GM21528 (cell line): ENCODE results near the gene DAB2IP.

Experiments used
- ATAC-seq: cut with Tn5 transposase; IDR thresholded peaks from one replicate; pipeline ENCODE4 v1.9.1; 2021; ENCODE audit warnings: mild to moderate bottlenecking, moderate library complexity; ENCODE audit not compliant: unreplicated experiment, low FRiP score

Gene DAB2IP

DNA sequence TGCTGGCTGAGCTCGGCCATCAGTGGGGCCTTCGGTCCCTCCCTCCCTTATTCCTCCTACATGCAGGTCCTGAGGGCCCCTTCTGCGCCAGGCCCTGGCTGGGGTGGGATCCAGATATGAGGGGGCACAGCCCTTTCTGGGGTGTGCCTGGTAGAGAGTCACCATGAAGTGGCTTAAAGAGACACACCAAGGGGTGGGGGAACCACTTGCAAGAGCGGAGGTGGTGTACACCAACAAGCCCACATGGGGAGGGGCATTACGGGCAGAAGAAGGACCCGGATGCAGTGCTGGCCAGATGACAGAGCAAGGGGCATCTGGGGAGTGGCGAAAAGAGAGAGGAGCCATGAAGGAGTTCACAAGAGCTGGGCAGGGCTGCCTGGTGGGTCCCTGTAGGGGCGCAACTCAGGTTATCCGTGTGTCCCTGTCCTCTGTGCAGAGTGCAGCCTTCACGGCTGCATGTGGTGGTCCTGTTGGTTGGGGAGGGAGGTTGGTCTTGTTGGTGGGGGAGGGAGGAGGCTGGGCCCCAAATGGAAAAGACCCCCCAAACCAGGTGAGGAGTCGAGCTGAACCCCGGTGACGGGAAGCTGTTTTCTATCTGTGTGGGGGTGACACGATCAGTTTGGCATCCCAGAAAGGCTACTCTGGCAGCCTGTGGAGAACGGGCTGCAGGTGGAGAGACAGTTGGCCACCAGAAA lies 158.1 kb downstream of the DAB2IP start:
- ATAC-seq = no peak

DNA sequence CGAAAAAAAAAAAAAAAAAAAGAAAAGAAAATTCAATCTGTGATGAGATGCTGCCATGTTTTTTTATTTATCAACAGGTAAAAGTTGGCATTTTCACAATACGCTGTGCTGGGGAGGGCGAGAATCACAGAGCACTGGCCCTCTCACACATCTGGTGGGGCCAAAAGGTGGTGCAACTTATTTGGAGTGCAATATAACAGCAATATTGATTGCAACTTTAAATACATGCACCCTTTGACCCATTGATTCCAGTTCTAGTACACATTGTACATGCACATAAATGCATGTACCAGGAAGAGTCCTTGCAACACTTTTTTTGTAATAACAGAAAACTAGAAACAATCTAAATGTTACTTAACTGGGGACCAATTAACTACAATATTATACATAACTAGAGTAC lies 159.1 kb downstream of the DAB2IP start:
- no peak for ATAC-seq

DNA sequence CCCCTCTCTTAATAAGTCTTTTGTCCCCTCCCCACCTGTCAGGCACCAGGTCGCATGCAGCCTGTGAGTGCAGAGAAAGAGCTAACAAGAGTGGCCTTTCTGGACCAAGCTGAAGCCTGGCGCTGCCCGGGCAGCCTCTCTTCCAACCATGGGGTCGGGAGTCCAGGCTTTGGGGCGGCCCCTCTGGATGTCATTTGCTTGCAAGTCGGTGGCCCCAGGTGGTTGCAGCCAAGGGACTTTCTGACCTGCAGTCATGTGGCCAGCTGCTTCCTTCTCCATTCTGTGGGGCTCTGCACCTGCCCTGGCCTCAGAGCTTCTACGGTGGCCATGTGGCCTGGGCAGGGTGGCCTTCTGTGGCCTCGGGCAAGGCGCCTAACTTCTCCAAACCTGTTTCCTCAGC lies 159.7 kb downstream of the DAB2IP start:
- ATAC-seq = no peak

DNA sequence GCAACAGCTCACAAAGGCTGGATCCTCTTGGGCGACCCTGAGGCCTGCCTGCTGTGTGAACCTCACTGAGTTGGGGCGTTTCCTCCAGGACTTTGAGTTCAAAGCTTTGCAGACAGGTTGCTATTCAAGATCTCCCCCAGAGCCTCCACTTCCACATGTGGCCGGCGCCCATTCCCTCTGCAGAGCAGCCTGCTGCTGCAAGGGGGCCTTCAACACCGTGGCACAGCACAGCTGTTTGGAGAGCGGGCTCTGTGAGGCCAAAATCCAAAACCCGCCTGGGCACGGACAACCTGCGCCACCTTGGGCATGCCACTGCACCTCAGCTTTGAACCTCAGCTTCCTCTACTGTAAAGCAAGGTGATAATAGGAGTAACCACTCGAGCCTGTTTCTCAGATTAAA lies 160.3 kb downstream of the DAB2IP start:
- no peak for ATAC-seq

DNA sequence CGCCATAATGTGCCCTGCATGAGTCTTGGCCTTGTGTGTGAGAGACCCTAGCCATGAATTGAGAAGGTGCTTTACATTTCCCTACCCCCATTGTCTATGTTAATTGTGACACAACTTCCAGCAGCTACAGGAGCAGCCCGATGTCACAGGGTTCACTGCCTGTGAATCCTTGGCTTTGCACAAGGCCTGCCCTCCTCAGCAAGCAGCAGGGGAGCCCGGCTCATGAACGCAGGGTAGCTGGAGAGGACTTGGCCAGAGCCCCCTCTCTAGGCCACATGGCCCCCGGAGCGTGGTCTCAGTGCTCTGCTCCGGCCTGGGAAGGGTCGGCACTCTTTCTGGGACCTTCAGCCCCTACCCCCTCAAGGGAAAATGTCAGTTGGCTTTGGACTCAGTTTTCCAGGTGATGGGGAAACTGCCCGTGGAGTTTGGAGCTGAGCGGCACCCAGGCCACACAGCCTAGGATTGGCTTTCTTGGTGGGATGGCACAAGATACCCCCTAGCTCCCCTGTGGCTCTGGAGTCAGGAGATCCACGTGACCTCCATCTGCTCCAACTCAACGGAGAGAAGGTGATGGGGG lies 160.8 kb downstream of the DAB2IP start:
- no peak for ATAC-seq

DNA sequence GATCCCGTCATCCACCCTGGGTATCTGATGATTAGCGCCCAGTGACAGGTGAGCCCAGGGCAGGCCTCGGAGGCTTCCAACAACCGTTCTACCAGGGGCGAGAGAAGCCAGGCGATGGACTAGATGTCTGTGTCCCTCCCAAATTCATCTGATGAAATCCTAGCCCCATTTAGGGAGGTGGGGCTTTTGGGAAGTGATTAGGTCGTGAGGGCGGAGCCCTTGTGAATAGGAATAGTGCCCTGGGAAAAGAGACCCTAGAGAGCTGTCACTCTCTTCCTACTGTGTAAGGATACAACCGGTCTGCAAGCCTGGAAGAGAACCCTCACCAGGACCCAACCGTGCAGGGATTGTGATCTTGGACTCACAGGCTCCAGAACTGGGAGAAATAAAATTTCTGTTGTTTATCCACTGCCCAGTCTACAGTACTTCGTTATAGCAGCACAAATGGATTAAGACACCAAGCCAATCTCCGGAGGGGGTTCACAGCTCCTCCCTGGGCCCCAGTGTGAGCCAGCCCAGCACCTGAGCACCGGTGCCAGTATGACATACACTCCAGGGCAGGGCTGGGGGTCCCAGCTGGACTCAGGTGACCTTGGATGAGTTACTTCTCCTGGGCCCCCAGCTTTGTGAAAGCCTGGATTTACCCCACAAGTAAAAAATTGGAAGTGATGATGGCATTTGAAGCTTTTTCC lies 162.2 kb downstream of the DAB2IP start:
- ATAC-seq = no peak

DNA sequence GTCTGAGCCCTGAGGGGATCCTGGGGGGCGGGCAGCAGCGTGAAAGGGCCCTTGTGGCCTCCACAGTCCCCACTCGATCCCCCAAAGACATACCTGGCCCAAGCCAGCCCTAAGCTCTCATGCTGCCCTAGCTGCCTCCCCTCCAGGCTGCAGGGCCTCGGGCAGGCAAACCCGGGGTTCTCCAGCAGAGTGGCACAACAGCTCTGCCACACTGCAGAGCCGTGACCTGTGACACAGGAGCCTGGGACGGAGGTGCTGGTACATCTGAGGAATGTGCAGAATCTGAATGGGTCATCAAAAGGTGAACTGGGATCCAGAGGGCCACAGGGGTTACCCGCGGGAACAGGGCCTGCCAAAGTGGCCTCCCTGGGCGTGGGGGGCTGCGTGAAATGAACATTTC lies 163.2 kb downstream of the DAB2IP start:
- no peak for ATAC-seq

DNA sequence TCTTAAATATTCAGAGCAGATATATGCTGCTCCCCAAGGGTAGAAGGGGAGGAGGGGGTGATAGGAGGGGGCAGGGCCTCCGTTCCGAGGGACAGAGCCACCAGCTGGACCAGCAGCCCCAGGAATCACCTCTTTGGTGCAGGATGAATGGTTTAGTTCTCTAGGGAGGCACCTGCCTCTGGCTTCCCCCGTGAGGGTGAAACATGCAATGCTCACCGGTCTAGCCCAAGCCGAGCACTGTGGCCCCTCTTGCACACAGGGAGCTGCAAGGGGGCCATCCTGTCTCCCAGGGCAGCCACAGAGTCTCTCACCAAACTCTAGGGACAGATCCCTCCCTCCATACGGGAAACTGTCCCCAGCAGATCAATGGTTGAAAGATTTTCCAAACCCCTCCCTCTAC lies 163.7 kb downstream of the DAB2IP start:
- no peak for ATAC-seq

DNA sequence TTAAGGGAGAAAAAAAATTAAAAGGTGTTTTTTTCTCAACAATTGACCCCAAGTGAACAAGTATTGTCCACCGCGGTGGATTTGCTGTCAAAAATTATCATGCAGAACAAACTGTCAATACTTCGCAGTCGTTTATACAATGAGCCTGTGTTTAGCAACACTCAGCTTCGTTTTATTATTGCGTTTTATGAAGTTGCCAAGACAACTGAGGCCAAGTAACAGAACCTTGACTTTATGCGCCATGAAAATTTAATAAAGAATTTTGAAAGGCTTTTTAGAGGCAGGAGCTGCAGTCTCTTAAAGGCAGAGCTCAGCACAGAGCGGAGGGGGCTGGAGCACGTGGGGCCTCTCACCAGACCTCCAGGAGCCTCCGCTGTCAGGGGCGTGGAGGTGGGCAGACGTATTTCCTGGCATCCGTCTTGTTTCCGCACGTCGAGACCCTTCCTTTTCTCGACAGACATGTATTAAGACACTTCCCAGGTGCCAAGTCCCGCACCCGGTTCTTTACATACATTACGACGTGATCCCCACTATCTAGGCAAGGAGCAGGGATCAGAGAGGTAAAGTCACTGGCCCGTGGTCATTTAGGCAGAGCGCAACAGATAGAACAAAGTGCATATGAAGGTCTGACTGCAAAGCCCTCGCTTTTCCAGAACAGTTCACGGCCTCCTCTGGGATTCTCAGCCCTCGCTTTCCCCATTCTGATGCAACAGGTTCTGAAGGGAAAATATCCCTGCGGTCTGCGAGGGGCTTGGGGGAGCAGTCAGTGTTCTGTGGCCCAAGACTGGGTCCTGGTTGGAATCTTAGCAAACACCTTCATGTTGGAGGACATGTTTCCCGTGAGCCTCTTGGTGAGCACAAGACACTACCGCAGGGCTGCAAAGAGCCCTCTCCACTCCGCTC lies 164.4 kb downstream of the DAB2IP start:
- no peak for ATAC-seq

DNA sequence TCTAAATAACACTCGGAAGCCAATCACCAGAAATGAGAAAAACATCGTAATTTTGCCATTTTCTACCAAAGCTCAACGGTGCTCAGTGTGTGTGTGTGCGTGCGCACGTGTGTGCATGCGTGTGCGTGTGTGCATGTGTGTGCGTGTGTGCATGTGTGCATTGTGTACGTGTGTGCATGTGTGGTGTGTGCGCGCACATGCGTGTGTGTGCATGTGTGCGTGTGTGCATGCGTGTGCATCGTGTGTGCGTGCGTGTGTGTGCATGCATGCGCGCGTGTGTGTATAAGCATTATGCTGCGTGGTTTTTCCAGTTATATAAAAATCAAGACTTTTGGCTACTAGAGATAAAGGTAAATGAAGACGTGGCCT lies 165.0 kb downstream of the DAB2IP start:
- no peak for ATAC-seq

DNA sequence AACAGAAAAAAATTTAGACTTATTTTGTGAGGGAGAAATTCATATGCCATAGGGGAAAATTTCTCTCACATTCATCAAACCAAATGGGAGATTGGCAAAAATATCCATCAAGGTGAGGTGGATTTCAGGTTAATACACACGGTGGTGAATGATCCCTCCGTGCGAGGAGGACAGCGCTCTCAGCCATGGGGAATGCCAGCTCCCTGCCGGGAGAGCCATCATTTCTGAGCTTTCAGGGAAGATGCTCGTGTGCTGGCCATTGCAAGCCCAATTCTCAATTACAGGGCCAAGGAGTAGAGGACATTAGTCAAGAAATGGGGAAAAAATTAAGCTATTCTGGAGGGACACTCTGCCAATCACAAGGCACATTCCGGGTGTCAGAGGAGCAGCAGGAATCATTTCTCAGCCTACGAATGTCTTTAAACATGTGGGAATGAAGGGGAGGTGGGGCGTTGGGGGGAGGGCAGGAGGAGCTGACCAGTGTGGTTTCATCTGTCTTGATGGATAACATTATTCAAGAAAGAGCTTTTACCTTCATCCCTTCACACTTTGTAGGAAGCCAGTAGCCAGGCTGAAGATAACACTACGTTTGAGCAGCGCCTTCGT lies 165.5 kb downstream of the DAB2IP start:
- no peak for ATAC-seq

DNA sequence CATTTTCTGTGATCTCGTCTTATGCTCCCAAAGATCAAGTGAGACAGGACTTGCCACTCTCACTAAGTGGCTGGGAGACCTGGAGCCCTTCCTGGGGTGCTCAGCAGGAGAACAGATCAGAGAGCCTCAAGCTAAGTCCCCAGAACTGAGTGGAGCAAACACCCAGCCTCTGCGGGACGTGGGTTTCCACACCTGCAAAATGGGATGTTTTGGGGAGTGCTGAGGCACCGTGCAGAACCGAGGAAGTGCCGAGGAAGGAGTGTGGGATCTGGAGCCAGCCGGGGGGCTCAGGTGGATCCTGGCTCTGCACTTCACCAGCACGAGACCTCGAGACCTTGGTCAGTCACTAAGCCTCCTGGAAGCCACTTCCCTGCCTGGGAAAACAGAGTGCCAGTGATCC lies 166.0 kb downstream of the DAB2IP start:
- ATAC-seq = no peak

DNA sequence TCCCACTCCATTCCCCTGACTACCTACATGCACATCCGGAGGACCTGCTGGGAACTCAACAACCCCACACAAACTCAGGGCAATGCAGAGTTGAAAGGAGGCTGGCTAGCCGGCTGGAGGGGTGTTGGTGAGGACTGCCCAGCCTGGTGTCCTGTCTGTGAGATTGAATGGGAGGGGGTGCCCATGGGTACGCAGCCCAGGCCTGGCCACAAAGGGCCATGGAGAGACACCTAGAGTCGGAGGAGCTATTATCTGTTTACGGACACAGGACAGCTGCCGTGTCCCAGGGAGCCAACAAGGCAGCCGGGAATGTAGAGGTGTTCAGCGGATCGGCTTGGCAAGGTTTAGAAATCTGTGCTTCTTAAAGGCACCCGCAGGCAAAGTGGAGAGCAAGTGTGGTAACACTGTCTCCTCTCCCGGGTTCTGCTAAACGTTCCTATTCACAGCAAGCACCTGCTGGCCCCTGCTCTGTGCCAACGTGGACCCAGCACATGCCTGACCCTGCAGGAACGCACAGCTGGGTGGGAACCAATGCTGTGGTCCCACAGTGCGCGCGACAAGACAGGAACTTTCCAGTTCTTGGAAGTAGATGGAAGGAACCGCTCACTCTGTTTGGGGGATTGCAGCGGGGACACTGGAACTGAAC lies 166.7 kb downstream of the DAB2IP start:
- ATAC-seq = no peak

DNA sequence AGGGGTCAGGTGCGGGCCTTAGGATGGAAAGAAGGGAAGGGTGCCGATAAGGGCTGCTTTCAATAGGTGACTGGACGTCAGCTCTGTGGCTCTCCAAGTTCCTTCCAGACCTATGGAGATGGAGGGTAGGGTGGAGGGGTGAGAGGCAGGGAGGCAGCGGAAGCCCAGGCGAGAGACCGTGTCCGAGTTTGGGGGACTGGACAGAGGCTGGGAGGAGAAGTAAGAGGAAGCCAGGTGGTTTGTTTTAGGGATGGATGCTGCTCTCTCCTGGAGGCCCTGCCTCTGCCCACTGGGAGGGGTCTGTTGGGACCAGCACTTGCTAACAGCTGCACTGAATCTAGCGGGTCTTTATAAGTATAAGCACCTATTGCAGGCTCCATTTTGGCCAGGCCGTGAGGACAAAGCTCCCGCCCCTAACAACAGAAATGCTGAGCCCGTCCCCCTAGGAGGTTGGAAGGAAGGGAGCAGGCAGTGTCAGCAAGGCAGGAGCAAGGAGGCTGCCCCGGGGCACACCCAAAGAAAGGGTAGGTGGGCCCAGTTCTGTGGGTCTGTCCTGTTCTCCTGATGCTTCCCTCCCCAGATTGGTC lies 167.5 kb downstream of the DAB2IP start:
- no peak for ATAC-seq

DNA sequence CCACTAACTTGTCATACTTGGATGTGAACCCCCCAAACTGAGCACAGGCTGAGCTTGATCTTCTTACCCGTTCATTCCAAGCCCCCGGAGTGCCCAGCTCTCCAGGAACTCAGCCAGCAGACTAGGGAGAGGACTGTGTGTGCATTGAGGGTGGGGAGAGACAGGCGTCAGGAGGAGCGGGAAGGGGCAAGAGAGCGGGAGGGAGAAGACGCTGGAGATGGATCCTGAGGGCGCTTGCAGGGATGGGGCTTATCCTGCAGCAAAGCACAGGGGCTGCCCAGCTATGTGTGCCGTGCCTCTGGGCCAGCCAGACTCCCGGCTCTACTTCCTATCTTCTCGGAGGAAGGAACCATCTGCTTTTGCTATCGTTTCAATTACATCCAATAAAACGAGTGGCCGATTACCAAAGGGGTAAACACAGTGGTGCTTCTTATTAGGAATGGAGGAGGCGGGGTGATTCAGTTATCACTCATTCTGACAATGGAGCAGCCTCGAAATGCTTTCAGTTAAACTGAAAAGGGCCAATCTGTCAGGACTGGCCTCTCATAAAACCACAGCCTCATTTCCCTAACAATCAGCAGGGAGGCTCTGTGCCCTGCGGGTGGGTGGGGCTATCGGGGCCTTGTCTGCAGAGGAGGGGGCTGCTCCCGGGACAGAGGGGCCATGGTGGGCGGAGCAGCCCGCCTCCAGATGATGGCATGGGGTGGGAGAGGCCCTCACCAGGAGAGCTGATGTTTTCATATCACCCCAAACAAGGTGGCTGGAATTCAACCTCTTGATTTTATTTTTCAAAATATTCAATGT lies 168.2 kb downstream of the DAB2IP start:
- ATAC-seq = no peak

DNA sequence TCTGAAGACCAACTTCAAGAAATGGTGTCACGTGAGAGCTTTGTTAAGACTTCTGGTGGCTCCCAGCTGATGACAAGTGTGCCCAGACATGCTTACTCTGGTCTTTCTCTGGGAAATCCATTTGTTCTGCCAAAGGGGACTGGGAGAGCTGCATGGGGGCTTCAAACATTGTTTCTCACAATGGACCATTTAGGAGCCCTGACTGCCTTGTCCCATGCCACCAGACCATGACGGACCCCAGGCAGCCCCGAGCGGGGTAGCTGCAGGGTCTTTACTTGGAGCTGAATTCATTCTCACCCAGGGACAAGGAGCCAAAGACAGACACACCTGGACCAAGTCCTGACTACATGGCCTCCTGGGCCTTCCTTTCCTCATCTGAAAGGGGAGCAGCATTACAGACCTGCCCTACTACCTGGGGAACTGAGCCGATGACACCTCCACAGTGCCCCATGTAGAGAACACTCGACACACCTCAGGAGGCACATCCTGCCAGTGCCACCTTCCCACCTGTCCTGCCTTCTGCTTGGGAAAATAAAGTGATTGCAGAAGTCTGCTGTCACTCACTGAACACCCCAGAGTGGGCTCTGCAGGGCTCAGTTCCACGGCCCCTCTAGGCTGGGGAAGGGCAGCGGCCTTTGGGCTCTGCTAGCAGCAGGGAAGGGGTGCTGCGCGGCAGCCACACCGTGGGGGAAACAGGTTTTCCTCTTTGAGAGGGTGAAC lies 169.0 kb downstream of the DAB2IP start:
- ATAC-seq = no peak

DNA sequence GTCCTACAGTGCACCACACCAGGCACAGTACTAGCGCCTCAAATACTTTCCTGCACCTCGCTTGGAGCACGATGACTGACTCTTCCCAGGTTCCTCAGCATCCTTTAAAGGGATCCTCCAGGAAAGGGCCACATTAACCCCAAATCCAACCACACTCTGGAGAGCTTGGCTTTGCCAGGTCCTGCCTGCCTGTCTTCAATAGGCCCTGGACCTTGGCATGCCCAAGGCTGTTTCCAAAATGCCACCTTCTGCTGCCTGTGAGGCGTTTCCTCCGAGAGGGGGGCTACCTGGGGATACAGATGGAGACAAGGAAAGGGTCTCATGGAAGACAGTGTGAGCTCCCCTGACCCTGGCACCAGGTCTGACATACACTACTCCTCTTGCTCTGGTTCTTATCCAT lies 169.9 kb downstream of the DAB2IP start:
- no peak for ATAC-seq
